ENCODE results near the gene PTPRD. TPM values are rescaled to one million over a fixed set of nuclear protein-coding genes. Genes with fewer than 3 reads are reported as not detected.

The PTPRD gene
- total and polyA plus RNA-seq, 10 donors: 0.08 to 11.7 (median 2.9) TPM

- Histone ChIP-seq H3K27me3 (replicated peaks in 1 of 7) (no peaks in the 10 kb centered on the region), H3K4me3 (no peak overlapping the region), H3K36me3 (no peaks in the 10 kb centered on the region), H3K27ac (no peak overlapping the region), H3K9me3 (no peaks in the 10 kb centered on the region), H3K4me1 (no peaks in the 10 kb centered on the region)
- intact Hi-C loops (cut with DNase I; ENCODE audit: low total_unique reads): no loop called here
- DNase-seq: no peak
- no peak for TF ChIP-seq CTCF (IDR thresholded peaks at IDR 0.05 in 8 of 11, conservative IDR thresholded peaks at IDR 0.05 in 3 of 11)
- TF ChIP-seq POLR2A (IDR thresholded peaks at IDR 0.05): no peak
- no peak for TF ChIP-seq POLR2AphosphoS5 (IDR thresholded peaks at IDR 0.05)
These were observed 1813.6 kb downstream of the PTPRD start for GRCh38 chr9:8799206-8799605.

GRCh38 chr9:8784838-8785237 lies 1828.0 kb downstream of the PTPRD start:
- WGBS, 5 donors: 70 to 87% (median 78%) methylated on average over 2 of the region's 2 CpGs
- H3K4me1 ChIP-seq: no peaks in the 10 kb centered on the region
- no peak overlapping the region for H3K27ac ChIP-seq
- intact Hi-C loops (cut with DNase I; ENCODE audit: low total_unique reads): no loop called here
- H3K27me3 ChIP-seq (replicated peaks in 1 of 7): no peaks in the 10 kb centered on the region
- no peak overlapping the region for H3K4me3 ChIP-seq
- TF ChIP-seq CTCF (IDR thresholded peaks at IDR 0.05 in 8 of 11, conservative IDR thresholded peaks at IDR 0.05 in 3 of 11) (no peak), POLR2AphosphoS5 (IDR thresholded peaks at IDR 0.05) (no peak), POLR2A (IDR thresholded peaks at IDR 0.05) (no peak)
- DNase-seq: no peak
- H3K36me3 ChIP-seq: no peaks in the 10 kb centered on the region
- H3K9me3 ChIP-seq: no peaks in the 10 kb centered on the region

GRCh38 chr9:8783941-8784340 lies 1828.9 kb downstream of the PTPRD start:
- DNase-seq: no peak

GRCh38 chr9:8782237-8782636 lies 1830.6 kb downstream of the PTPRD start:
- no peak for DNase-seq
- TF ChIP-seq CTCF (IDR thresholded peaks at IDR 0.05 in 8 of 11, conservative IDR thresholded peaks at IDR 0.05 in 3 of 11) (no peak), POLR2A (IDR thresholded peaks at IDR 0.05) (no peak), POLR2AphosphoS5 (IDR thresholded peaks at IDR 0.05) (no peak)
- Histone ChIP-seq H3K4me3 (no peak overlapping the region), H3K36me3 (no peaks in the 10 kb centered on the region), H3K27ac (no peak overlapping the region), H3K27me3 (replicated peaks in 1 of 7) (no peaks in the 10 kb centered on the region), H3K4me1 (no peaks in the 10 kb centered on the region), H3K9me3 (no peaks in the 10 kb centered on the region)
- intact Hi-C loops (cut with DNase I; ENCODE audit: low total_unique reads): no loop called here
- 93 to 97% (median 95%) methylated on average over 5 of the region's 5 CpGs for WGBS, 5 donors

More at GRCh38 chr9:8783941-8784340, 1828.9 kb downstream of the PTPRD start:
- TF ChIP-seq POLR2A (IDR thresholded peaks at IDR 0.05) (no peak), CTCF (IDR thresholded peaks at IDR 0.05 in 8 of 11, conservative IDR thresholded peaks at IDR 0.05 in 3 of 11) (no peak), POLR2AphosphoS5 (IDR thresholded peaks at IDR 0.05) (no peak)
- no peak overlapping the region for H3K4me3 ChIP-seq
- no peaks in the 10 kb centered on the region for H3K27me3 ChIP-seq (replicated peaks in 1 of 7)
- intact Hi-C loops (cut with DNase I; ENCODE audit: low total_unique reads): no loop called here
- H3K9me3 ChIP-seq: no peaks in the 10 kb centered on the region
- H3K27ac ChIP-seq: no peak overlapping the region
- no peaks in the 10 kb centered on the region for H3K36me3 ChIP-seq
- WGBS, 5 donors: 75 to 85% (median 77%) methylated on average over 6 of the region's 6 CpGs
- no peaks in the 10 kb centered on the region for H3K4me1 ChIP-seq
